CD4-positive, alpha-beta memory T cell (primary cell): ENCODE data around the gene CMPK1. TPM values are rescaled to one million over a fixed set of nuclear protein-coding genes. Genes with fewer than 3 reads are reported as not detected.
"Not testable (repeated sequence)": the region's sequence is repeated elsewhere in the genome, so short reads cannot be mapped to it uniquely, and the experiment has no call there.

ENCODE experiments used
- CTCF ChIA-PET: fragments of 350-600 bp; sonication (Branson Sonifier 250); formaldehyde crosslinking; loops from one replicate; lab custom pipeline; 2021; ENCODE audit warnings: inconsistent platforms; ENCODE audit not compliant: partially characterized antibody; lab: Charles Lee
- POLR2A ChIA-PET: fragments of 350-600 bp; sonication (Branson Sonifier 250); formaldehyde crosslinking; loops from one replicate; lab custom pipeline; 2021; ENCODE audit not compliant: partially characterized antibody; lab: Charles Lee
- DNase-seq, 5 donors: peaks; one replicate each; pipeline versions ENCODE4 v3.0.0 to v3.0.0-alpha.2; 2020 to 2022; ENCODE audit warnings: mixed read lengths in 1 of 5
- H3K27ac ChIP-seq: one replicate; pipeline ENCODE4 v1.7.0; 2013; ENCODE audit warnings: low read depth, low read length
- H3K27me3 ChIP-seq: 2 replicates; pipeline ENCODE4 v1.7.0; 2013; ENCODE audit warnings: mild to moderate bottlenecking, low read length, moderate library complexity; ENCODE audit not compliant: insufficient read depth
- H3K36me3 ChIP-seq: 2 replicates; pipeline ENCODE4 v1.7.0; 2013; ENCODE audit warnings: mild to moderate bottlenecking, low read length, moderate library complexity; ENCODE audit not compliant: insufficient read depth
- H3K4me1 ChIP-seq: 2 replicates; pipeline ENCODE4 v1.7.0; 2013; ENCODE audit warnings: mild to moderate bottlenecking, low read length, moderate library complexity; ENCODE audit not compliant: insufficient read depth
- H3K4me3 ChIP-seq, 2 donors: one replicate each; pipeline ENCODE4 v1.7.0; 2013; ENCODE audit warnings: low read length in 2 of 2, mild to moderate bottlenecking in 1 of 2
- H3K9me3 ChIP-seq, 2 donors: one replicate each; pipeline ENCODE4 v1.7.0; 2013; ENCODE audit warnings: low read length in 2 of 2, control low read depth in 1 of 2; ENCODE audit not compliant: control insufficient read depth in 1 of 2
- H3K27ac Mint-ChIP-seq, 7 donors: one replicate each; pipeline ENCODE4 v1.8.0; 2020 to 2021; ENCODE audit warnings: mixed read lengths in 7 of 7, mild to moderate bottlenecking in 6 of 7, inconsistent platforms in 3 of 7, moderate library complexity in 3 of 7
- H3K27me3 Mint-ChIP-seq, 2 donors: one replicate each; pipeline ENCODE4 v1.8.0; 2020 to 2021; ENCODE audit warnings: mixed read lengths in 2 of 2
- H3K36me3 Mint-ChIP-seq, 2 donors: one replicate each; pipeline ENCODE4 v1.8.0; 2020 to 2021; ENCODE audit warnings: mixed read lengths in 2 of 2, inconsistent platforms in 1 of 2, mild to moderate bottlenecking in 1 of 2
- H3K4me1 Mint-ChIP-seq, 4 donors: one replicate each; pipeline ENCODE4 v1.8.0; 2020 to 2021; ENCODE audit warnings: mixed read lengths in 4 of 4, mild to moderate bottlenecking in 1 of 4
- H3K4me3 Mint-ChIP-seq, 8 donors: one replicate each; pipeline ENCODE4 v1.8.0; 2020 to 2021; ENCODE audit warnings: mixed read lengths in 8 of 8, mild to moderate bottlenecking in 7 of 8, moderate library complexity in 6 of 8, inconsistent platforms in 3 of 8
- H3K9me3 Mint-ChIP-seq, 8 donors: one replicate each; pipeline ENCODE4 v1.8.0; 2020 to 2021; ENCODE audit warnings: mixed read lengths in 8 of 8, mild to moderate bottlenecking in 5 of 8, inconsistent platforms in 3 of 8, moderate library complexity in 1 of 8
- intact Hi-C: fragments of 100-400 bp; cut with micrococcal nuclease; formaldehyde crosslinking; loops from one replicate; pipeline ENCODE4 v1.15.1; 2023
- polyA plus RNA-seq, 2 donors: library from polyadenylated mRNA; unstranded; fragments of 300-500 nt; fragmentation: Illumina TruSeq; gene quantifications; one replicate each; pipeline ENCODE4 v1.2.3, GENCODE V29; 2021
- total RNA-seq, 2 experiments: library from RNA; stranded (reverse); gene quantifications; one replicate each; pipeline ENCODE4 v1.2.3, GENCODE V29; 2021

Gene CMPK1
- total and polyA plus RNA-seq, 4 experiments from 2014 or later: 152 to 216 (median 166) TPM

DNA sequence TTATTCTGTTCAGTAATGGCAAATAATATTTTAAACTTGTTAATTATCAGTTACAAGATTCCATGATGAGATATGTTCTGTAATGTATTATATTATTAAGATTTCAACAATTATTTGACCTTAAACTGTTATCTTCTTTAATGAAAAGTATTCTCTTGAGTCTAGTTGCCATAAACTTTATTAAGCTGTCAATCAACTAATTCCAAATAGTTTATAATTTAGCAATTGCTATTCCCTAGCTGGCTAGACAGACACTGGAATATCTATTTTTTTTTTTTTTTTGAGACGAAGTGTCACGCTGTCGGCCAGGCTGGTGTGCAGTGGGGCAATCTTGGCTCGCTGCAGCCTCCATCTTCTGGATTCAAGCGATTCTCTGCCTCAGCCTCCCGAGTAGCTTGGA, 3.8 kb downstream of the CMPK1 start:
- H3K4me3 ChIP-seq: no peak overlapping the region
- no peak overlapping the region for H3K4me3 Mint-ChIP-seq
- no peaks in the 10 kb centered on the region for H3K27me3 Mint-ChIP-seq
- peaks cover 14 to 35% (median 19%) of the 10 kb centered on the region in 4 donors for H3K4me1 Mint-ChIP-seq
- no peaks in the 10 kb centered on the region for H3K9me3 Mint-ChIP-seq
- no peak overlapping the region for H3K27ac Mint-ChIP-seq
- POLR2A ChIA-PET: no interaction called here
- no peak for DNase-seq
- no peaks in the 10 kb centered on the region for H3K9me3 ChIP-seq
- intact Hi-C loops: loop anchor here (10.0 kb wide), 1 partner anchor 623 kb away; the partner anchor contains the start of gene EFCAB14
- H3K36me3 Mint-ChIP-seq: peaks cover 0 to 11% of the 10 kb centered on the region in 2 donors
- CTCF ChIA-PET: no interaction called here
- H3K27ac ChIP-seq: no peak overlapping the region
- H3K27me3 ChIP-seq: no peaks in the 10 kb centered on the region
- no peaks in the 10 kb centered on the region for H3K36me3 ChIP-seq
- peaks cover 38% of the 10 kb centered on the region for H3K4me1 ChIP-seq

DNA sequence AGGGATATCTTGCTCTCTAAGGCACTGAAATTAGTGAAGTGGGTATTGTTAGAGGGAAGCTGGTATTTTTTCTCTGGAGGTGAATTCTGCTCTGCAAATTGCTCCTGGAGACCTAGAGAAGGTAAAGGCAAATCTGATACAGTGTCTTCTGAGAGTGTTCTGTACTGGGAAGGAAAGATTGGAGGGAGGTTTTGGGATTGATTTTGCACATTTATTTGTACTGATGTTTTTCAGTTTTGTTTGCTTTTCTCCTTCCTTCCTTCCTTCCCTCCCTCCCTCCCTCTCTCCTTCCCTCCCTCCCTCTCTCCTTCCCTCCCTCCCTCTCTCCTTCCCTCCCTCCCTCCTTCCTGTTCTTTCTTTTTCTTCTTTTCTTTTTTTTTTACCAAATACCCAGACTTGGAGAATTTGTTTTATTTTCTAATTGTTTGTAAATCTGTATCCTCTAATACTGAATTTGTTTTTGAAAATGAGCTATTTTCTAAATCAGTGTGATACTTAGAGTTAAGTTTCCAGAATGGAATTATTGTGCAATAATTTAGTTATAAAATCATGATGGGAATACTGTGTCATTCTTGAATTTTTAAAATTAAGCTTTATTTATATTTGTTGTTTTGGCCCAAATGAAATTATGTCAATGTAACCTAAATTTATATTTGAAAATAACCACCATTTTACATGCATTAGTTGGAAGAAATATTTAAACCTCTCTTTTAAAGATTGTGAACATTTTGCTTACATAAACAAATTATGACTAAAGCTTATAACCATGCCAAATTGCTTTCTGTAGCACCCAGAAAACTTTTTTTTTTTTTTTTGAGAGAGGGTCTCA, 4.9 kb downstream of the CMPK1 start:
- Histone ChIP-seq H3K27me3 (no peaks in the 10 kb centered on the region), H3K36me3 (no peaks in the 10 kb centered on the region), H3K4me3 (no peak overlapping the region), H3K9me3 (no peaks in the 10 kb centered on the region), H3K4me1 (peaks cover 27% of the 10 kb centered on the region), H3K27ac (no peak overlapping the region)
- Mint-ChIP-seq H3K4me1 (peaks cover 14 to 35% (median 19%) of the 10 kb centered on the region in 4 donors), H3K27me3 (no peaks in the 10 kb centered on the region), H3K36me3 (peaks cover 0 to 11% of the 10 kb centered on the region in 2 donors), H3K27ac (peak overlapping the region in 4 of 7 donors; percentile 2 to 82 (median 47)), H3K9me3 (no peaks in the 10 kb centered on the region), H3K4me3 (peak overlapping the region in 1 of 8 donors; percentile 54)
- no peak for DNase-seq
- intact Hi-C loops: loop anchor here (10.0 kb wide), 1 partner anchor 624 kb away; the partner anchor contains the start of gene EFCAB14
- CTCF ChIA-PET: interaction anchor here (0.9 to 1.4 kb wide), 5 partner anchors 21 to 388 kb away, joined by 3 to 6 read pairs (median 4); no protein-coding TSS in a partner anchor
- POLR2A ChIA-PET: no interaction called here

DNA sequence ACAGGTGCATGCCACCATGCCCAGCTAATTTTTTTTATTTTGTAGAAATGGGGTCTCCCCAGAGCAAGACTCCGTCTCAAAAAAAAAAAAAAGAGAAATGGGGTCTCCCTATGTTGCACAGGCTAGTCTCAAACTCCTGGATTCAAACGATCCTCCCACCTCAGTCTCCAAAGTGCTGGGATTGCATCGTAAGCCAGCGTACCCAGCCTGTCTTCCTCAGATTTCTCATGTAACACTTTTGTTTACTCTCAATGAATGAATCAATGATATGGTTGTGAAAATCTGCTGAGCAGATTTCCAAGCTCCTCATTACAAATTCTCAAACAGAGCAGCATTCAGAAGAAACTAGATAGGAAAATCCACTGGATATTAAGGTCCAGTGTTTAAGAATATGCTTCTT, 6.6 kb downstream of the CMPK1 start:
- Histone ChIP-seq H3K27ac (no peak overlapping the region), H3K4me3 (no peak overlapping the region), H3K27me3 (no peaks in the 10 kb centered on the region), H3K9me3 (no peaks in the 10 kb centered on the region), H3K4me1 (peaks cover 20% of the 10 kb centered on the region), H3K36me3 (no peaks in the 10 kb centered on the region)
- DNase-seq: no peak
- H3K9me3 Mint-ChIP-seq: no peaks in the 10 kb centered on the region
- H3K4me3 Mint-ChIP-seq: no peak overlapping the region
- peaks cover 10 to 31% (median 12%) of the 10 kb centered on the region in 4 donors for H3K4me1 Mint-ChIP-seq
- ChIA-PET CTCF (no interaction called here), POLR2A (no interaction called here)
- peaks cover 7 to 8% of the 10 kb centered on the region in 2 donors for H3K36me3 Mint-ChIP-seq
- H3K27me3 Mint-ChIP-seq: no peaks in the 10 kb centered on the region
- peak overlapping the region in 1 of 7 donors; percentile 66 for H3K27ac Mint-ChIP-seq
- intact Hi-C loops: no loop called here

DNA sequence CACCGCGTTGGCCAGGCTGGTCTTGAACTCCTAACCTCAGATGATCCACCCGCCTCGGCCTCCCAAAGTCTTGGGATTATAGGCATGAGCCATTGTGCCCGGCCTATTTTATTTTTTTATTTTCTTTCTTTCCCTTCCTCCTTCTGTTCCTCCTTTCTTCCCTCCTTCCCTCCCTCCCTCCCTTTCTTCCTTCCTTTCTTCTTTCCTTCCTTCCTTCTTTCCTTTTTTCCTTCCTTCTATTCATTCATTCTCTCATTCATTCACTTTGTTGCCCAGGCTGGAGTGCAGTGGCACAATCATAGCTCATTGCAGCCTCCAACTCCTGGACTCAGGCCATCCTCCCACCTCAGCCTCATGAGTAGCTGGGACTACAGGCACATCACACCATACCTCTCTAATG, 13.4 kb downstream of the CMPK1 start:
- H3K36me3 ChIP-seq, H3K9me3 ChIP-seq, H3K27ac ChIP-seq, H3K4me1 ChIP-seq, POLR2A ChIA-PET, intact Hi-C loops, DNase-seq, H3K27me3 Mint-ChIP-seq, H3K4me3 ChIP-seq, CTCF ChIA-PET, H3K4me3 Mint-ChIP-seq, H3K9me3 Mint-ChIP-seq, H3K27ac Mint-ChIP-seq, H3K27me3 ChIP-seq: not testable (repeated sequence)
- H3K36me3 Mint-ChIP-seq: peaks cover 17 to 20% of the 10 kb centered on the region in 2 donors
- peaks cover 8 to 20% (median 10%) of the 10 kb centered on the region in 4 donors for H3K4me1 Mint-ChIP-seq

DNA sequence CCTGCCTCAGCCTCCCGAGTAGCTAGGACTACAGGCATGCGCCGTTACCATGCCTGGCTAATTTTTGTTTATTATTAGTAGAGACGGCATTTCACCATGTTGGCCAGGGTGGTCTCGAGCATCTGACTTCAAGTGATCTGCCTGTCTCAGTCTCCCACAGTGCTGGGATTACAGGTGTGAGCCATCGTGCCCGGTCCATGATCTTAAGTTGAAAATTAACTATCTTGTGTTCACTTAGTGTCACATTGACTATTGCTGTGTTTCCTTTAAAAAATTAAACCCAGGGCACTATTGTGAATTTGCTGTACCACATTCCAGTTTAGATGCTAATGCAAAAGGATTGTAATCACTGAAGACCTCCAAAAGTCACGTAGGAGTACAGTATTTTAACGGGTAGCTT, 14.1 kb downstream of the CMPK1 start:
- no peak overlapping the region for H3K27ac Mint-ChIP-seq
- no peak overlapping the region for H3K4me3 Mint-ChIP-seq
- ChIA-PET POLR2A (no interaction called here), CTCF (no interaction called here)
- intact Hi-C loops: no loop called here
- no peak overlapping the region for H3K4me3 ChIP-seq
- H3K27me3 Mint-ChIP-seq: no peaks in the 10 kb centered on the region
- H3K27ac ChIP-seq: no peak overlapping the region
- no peak for DNase-seq
- H3K36me3 ChIP-seq: no peaks in the 10 kb centered on the region
- peaks cover 8 to 20% (median 14%) of the 10 kb centered on the region in 4 donors for H3K4me1 Mint-ChIP-seq
- no peaks in the 10 kb centered on the region for H3K27me3 ChIP-seq
- H3K9me3 ChIP-seq: no peaks in the 10 kb centered on the region
- H3K36me3 Mint-ChIP-seq: peaks cover 17 to 20% of the 10 kb centered on the region in 2 donors
- H3K9me3 Mint-ChIP-seq: no peaks in the 10 kb centered on the region
- H3K4me1 ChIP-seq: no peaks in the 10 kb centered on the region

DNA sequence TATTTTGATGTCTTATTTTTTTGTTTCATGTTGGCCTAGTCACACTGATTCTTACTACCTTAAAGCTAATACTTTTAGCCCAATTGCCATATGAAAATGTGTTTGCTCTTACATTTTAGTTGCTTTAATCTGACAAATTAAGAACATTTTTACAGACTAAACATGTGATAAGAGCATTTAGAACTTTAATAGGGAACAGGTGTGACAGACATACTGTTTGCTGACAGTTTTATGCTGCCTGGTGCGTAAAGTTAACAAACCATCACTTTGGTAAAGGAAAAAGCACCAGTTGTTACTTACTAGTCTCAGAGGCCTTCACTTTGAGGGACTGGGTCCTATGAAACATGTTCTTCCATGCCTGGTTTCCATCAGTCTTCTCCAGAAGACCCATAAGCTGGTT, 14.7 kb downstream of the CMPK1 start:
- H3K4me1 Mint-ChIP-seq: peaks cover 11 to 20% (median 16%) of the 10 kb centered on the region in 4 donors
- ChIA-PET CTCF (interaction anchor here (1.0 to 1.1 kb wide), 2 partner anchors 89 to 155 kb away, joined by 3 read pairs; partner anchors contain the start of gene FOXD2), POLR2A (no interaction called here)

DNA sequence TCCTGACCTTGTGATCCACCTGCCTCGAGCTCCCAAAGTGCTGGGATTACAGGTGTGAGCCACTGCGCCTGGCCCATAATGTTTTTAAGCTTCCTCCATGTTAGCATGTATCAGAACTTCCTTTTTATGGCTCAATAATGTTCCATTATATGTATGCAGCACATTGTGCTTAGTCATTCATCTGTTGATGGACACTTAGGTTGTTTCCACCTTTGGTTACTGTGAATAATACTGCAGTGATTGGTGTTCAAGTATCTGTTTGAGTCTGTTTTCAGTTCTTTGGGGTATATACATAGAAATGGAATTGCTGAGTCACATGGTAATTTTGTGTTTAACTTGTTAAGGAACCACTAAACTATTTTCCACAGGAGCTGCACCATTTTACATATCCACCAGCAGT, 17.7 kb downstream of the CMPK1 start:
- Histone ChIP-seq H3K4me3 (no peak overlapping the region), H3K4me1 (no peaks in the 10 kb centered on the region), H3K27ac (no peak overlapping the region), H3K36me3 (no peaks in the 10 kb centered on the region), H3K9me3 (no peaks in the 10 kb centered on the region), H3K27me3 (no peaks in the 10 kb centered on the region)
- H3K4me3 Mint-ChIP-seq: peak overlapping the region in 1 of 8 donors; percentile 12
- H3K27me3 Mint-ChIP-seq: no peaks in the 10 kb centered on the region
- no peak overlapping the region for H3K27ac Mint-ChIP-seq
- H3K9me3 Mint-ChIP-seq: no peaks in the 10 kb centered on the region
- peaks cover 16 to 20% (median 20%) of the 10 kb centered on the region in 4 donors for H3K4me1 Mint-ChIP-seq
- DNase-seq: no peak
- H3K36me3 Mint-ChIP-seq: peaks cover 9 to 20% of the 10 kb centered on the region in 2 donors
- CTCF ChIA-PET: interaction anchor here (0.7 to 1.6 kb wide), 4 partner anchors 18 to 86 kb away, joined by 3 to 4 read pairs (median 4); partner anchors contain the start of genes CMPK1 and FOXD2
- POLR2A ChIA-PET: interaction anchor here (0.9 kb wide), 1 partner anchor 17 kb away, joined by 3 read pairs; no protein-coding TSS in a partner anchor
- intact Hi-C loops: no loop called here

More for the DNA sequence above, 14.7 kb downstream of the CMPK1 start:
- H3K9me3 Mint-ChIP-seq: no peaks in the 10 kb centered on the region
- H3K4me3 Mint-ChIP-seq: no peak overlapping the region
- H3K27ac Mint-ChIP-seq: no peak overlapping the region
- Histone ChIP-seq H3K9me3 (no peaks in the 10 kb centered on the region), H3K4me1 (no peaks in the 10 kb centered on the region), H3K4me3 (no peak overlapping the region), H3K27ac (no peak overlapping the region), H3K36me3 (no peaks in the 10 kb centered on the region), H3K27me3 (no peaks in the 10 kb centered on the region)
- H3K36me3 Mint-ChIP-seq: peaks cover 17 to 20% of the 10 kb centered on the region in 2 donors
- intact Hi-C loops: no loop called here
- no peaks in the 10 kb centered on the region for H3K27me3 Mint-ChIP-seq
- DNase-seq: no peak
